Subcutaneous abdominal adipose tissue (tissue), 5 donors: ENCODE measurements around the gene ARHGAP44.
"Not testable (repeated sequence)": the region's sequence is repeated elsewhere in the genome, so short reads cannot be mapped to it uniquely, and the experiment has no call there.

Experiments
- H3K27ac ChIP-seq: one replicate; pipeline ENCODE4 v1.7.0; 2013; ENCODE audit warnings: low read depth, mild to moderate bottlenecking, inconsistent platforms, low read length, moderate library complexity
- H3K27me3 ChIP-seq, 5 donors: one replicate each; pipeline ENCODE4 v1.7.0; 2013; ENCODE audit warnings: low read length in 5 of 5, inconsistent platforms in 1 of 5; ENCODE audit not compliant: control insufficient read depth in 5 of 5, insufficient read depth in 4 of 5
- H3K36me3 ChIP-seq, 5 donors: one replicate each; pipeline ENCODE4 v1.7.0; 2013; ENCODE audit warnings: low read length in 5 of 5; ENCODE audit not compliant: control insufficient read depth in 5 of 5, insufficient read depth in 5 of 5
- H3K4me1 ChIP-seq, 5 donors: one replicate each; pipeline ENCODE4 v1.7.0; 2013; ENCODE audit warnings: low read length in 5 of 5, mild to moderate bottlenecking in 3 of 5, moderate library complexity in 1 of 5; ENCODE audit not compliant: control insufficient read depth in 5 of 5, insufficient read depth in 5 of 5
- H3K4me3 ChIP-seq, 5 donors: one replicate each; pipeline ENCODE4 v1.7.0; 2013; ENCODE audit warnings: low read length in 5 of 5, low read depth in 1 of 5
- H3K9ac ChIP-seq, 5 donors: one replicate each; pipeline ENCODE4 v1.7.0; 2013; ENCODE audit warnings: low read length in 5 of 5, mild to moderate bottlenecking in 4 of 5, moderate library complexity in 3 of 5
- H3K9me3 ChIP-seq, 5 donors: one replicate each; pipeline ENCODE4 v1.7.0; 2013; ENCODE audit warnings: low read length in 5 of 5; ENCODE audit not compliant: control insufficient read depth in 5 of 5
- donor health status: healthy.
- donor health status: healthy.
- donor health status: healthy.
- donor health status: healthy.
- donor health status: healthy.

The ARHGAP44 gene

DNA sequence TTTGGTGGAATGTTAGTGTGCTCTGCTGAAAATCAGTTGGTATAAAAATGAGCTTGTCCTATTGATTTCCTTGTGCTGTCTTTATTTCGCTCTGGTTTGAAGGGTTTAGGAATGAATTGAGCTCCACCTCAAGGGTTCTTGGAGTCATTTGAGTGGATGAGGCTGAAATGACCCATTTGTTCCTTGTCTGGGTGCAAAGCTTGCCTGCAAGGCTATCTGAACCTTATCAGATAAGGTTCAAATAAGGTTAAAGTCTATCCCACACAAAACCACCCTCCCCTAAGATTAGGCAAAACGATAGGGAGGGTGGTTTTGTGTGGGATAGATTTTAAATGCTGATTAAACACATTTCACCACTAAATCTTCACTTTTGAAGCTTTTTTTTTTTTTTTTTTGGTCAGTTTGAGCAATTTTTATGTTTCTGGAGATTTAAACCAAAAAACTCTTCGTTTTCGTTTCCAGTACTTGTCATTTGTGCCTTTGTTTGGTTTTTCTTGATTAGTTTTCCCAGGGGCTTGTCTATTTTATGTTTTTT is 62.7 kb downstream of the ARHGAP44 start:
- no peaks in the 10 kb centered on the region for H3K36me3 ChIP-seq

DNA sequence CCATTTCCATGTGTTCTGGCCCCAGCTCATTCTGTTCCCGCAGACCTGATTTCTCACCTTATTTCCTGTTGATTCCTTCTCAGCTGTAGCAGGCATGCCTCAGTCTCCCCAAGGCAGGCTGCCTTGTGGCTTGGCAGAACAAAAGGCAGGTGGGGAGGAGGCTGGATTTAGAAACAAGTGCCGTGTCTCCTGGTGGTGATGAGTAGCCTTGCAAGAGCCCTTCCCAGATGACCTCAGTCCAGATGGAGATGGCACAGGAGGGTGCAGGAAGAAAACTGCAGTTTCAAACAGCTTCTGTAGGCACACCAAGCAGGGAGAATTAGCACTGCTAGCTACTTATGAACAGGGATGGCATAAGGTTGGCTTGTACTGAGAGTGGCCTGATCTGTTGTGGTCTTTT is 64.6 kb downstream of the ARHGAP44 start:
- no peaks in the 10 kb centered on the region for H3K36me3 ChIP-seq
- no peaks in the 10 kb centered on the region for H3K4me1 ChIP-seq
- H3K4me3 ChIP-seq, result no peak overlapping the region
- no peak overlapping the region for H3K27ac ChIP-seq
- no peak overlapping the region for H3K9ac ChIP-seq
- no peaks in the 10 kb centered on the region for H3K27me3 ChIP-seq
- peaks cover 0 to 14% (median 0%) of the 10 kb centered on the region in 5 donors for H3K9me3 ChIP-seq

More for the DNA sequence above, 62.7 kb downstream of the ARHGAP44 start:
- Histone ChIP-seq H3K27ac (no peak overlapping the region), H3K4me3 (no peak overlapping the region), H3K9ac (no peak overlapping the region), H3K4me1 (no peaks in the 10 kb centered on the region), H3K9me3 (peaks cover 0 to under 1% (median 0%) of the 10 kb centered on the region in 5 donors), H3K27me3 (no peaks in the 10 kb centered on the region)

DNA sequence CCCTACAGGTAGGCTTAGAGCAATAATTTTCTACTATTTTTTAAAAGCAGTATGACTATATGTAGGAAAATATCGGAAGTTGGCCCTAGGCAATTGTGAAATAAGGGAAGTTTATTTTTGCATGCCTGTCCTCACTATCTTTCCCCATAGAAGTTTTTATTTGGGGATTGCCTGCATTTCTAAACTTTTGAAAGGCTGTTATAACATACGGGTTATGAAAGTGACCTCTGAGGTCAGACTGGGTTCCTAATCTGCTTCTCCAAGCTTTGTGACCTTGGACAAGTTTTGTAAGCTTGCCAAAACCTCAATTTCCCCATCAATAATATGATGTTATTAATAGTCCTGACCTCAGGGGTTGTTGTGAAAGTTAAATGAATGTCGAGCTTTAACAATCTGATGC is 67.1 kb downstream of the ARHGAP44 start:
- H3K27me3 ChIP-seq, result no peaks in the 10 kb centered on the region
- H3K36me3 ChIP-seq, result no peaks in the 10 kb centered on the region
- no peak overlapping the region for H3K9ac ChIP-seq
- no peak overlapping the region for H3K4me3 ChIP-seq
- H3K9me3 ChIP-seq, result peaks cover 0 to 14% (median 2%) of the 10 kb centered on the region in 5 donors
- H3K27ac ChIP-seq, result no peak overlapping the region
- no peaks in the 10 kb centered on the region for H3K4me1 ChIP-seq

- H3K9ac ChIP-seq, result no peak overlapping the region
- peaks cover 0 to 14% (median 2%) of the 10 kb centered on the region in 5 donors for H3K9me3 ChIP-seq
- H3K4me1 ChIP-seq, result no peaks in the 10 kb centered on the region
- no peaks in the 10 kb centered on the region for H3K36me3 ChIP-seq
- H3K4me3 ChIP-seq, result no peak overlapping the region
- H3K27me3 ChIP-seq, result no peaks in the 10 kb centered on the region
- H3K27ac ChIP-seq, result no peak overlapping the region
Observed at GRCh38 chr17:12857592-12857991, 68.3 kb downstream of the ARHGAP44 start.

DNA sequence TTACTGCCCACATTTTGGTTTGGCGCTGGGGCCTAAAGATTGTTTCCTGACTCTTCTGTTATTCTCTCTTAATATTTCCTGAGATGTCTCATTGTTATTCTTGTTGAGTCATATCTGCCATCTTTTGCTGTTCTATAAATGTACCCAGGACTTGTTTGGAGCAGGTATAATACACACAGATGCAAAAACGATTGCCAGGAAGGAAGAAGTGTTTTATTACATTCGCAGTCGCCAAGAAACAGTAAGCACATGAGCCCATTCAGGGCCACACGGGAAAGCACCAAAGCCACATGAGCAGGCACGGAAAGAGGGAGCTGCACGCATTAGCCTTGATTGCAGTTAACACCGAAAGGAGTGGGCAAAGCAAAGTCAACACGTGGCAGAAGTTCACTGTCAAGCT is 70.2 kb downstream of the ARHGAP44 start:
- H3K27ac ChIP-seq, result no peak overlapping the region
- no peaks in the 10 kb centered on the region for H3K27me3 ChIP-seq
- H3K9ac ChIP-seq, result no peak overlapping the region
- H3K4me3 ChIP-seq, result no peak overlapping the region
- no peaks in the 10 kb centered on the region for H3K36me3 ChIP-seq
- peaks cover 0 to 14% (median 2%) of the 10 kb centered on the region in 5 donors for H3K9me3 ChIP-seq
- no peaks in the 10 kb centered on the region for H3K4me1 ChIP-seq

DNA sequence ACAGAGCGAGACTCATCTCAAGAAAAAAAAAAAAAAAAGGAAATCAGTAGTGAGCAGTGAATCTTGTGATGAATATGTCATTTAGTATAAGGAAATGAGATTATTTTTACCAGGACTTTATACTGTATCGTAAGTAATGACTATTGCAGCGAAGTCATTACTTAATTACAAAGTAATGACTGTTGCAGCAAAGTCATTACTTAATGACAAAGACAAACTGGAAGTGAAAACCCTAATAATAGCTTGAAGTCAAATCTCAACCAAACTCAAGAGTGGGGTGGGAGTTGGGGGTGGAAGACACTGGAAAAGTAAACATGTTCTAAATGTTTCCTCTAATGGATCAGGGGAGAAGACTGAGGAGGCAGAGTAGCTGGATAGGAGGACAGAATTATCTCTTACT is 76.5 kb downstream of the ARHGAP44 start:
- Histone ChIP-seq H3K4me3 (no peak overlapping the region), H3K27ac (no peak overlapping the region), H3K9ac (no peak overlapping the region), H3K4me1 (no peaks in the 10 kb centered on the region), H3K27me3 (no peaks in the 10 kb centered on the region), H3K9me3 (peaks cover 0 to 2% (median 0%) of the 10 kb centered on the region in 5 donors), H3K36me3 (no peaks in the 10 kb centered on the region)

DNA sequence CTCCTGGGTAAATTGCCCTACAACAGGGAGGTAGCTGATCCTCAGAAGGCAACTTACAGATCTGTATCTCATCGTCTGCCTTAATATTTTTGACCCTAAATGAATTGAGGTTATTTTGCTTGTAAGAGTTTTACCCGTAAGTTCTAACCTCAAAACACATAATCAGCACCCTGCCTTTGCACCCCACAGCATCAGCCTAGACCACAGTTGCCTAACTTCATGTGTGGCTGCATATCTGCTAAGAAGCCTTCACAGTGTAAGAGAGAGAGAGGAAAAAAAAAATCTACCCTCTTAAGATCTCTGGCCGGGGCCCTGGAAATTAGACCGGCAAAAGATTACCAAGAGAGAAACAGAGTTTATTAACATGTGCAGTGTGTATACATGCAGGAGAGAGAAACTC is 76.9 kb downstream of the ARHGAP44 start:
- H3K27ac ChIP-seq, result no peak overlapping the region
- H3K9ac ChIP-seq, result no peak overlapping the region
- H3K9me3 ChIP-seq, result peaks cover 0 to 2% (median 0%) of the 10 kb centered on the region in 5 donors
- H3K4me3 ChIP-seq, result no peak overlapping the region
- no peaks in the 10 kb centered on the region for H3K4me1 ChIP-seq
- no peaks in the 10 kb centered on the region for H3K36me3 ChIP-seq
- no peaks in the 10 kb centered on the region for H3K27me3 ChIP-seq

GRCh38 chr17:12867726-12868125 is 78.4 kb downstream of the ARHGAP44 start:
- Histone ChIP-seq H3K27ac (no peak overlapping the region), H3K9me3 (peaks cover 0 to 9% (median 4%) of the 10 kb centered on the region in 5 donors), H3K4me1 (no peaks in the 10 kb centered on the region), H3K9ac (no peak overlapping the region), H3K27me3 (no peaks in the 10 kb centered on the region), H3K4me3 (no peak overlapping the region), H3K36me3 (no peaks in the 10 kb centered on the region)

DNA sequence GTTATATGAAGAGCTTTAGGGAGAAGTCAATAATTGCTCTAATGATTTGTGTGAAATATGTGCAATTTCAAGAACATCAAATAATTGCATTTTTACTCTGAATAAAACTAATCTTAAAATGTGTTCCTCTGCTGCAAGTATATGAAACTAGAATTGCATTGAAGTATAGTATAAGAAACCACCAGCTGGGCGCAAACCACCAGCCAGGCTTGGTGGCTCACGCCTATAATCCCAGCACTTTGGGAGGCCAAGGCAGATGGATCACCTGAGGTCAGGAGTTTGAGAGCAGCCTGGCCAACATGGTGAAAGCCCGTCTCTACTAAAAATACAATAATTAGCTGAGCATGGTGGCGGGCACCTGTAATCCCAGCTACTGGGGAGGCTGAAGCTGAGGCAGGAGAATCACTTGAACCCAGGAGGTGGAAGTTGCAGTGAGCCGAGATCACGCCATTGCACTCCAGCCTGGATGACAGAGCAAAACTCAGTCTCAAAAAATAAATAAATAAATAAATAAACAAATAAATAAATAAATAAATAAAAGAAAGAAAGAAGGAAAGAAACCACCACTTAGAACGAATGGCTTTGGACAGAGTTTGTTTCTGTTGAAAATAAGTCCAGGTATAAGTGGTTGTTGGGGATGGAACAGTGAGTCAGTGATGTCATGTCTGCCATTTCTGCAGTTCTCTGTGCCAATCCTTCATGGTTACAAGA is 84.3 kb downstream of the ARHGAP44 start:
- H3K27ac ChIP-seq, H3K9ac ChIP-seq, H3K4me3 ChIP-seq, H3K36me3 ChIP-seq, H3K4me1 ChIP-seq, H3K27me3 ChIP-seq: not testable (repeated sequence)
- H3K9me3 ChIP-seq, result peaks cover 0 to 16% (median 4%) of the 10 kb centered on the region in 5 donors

DNA sequence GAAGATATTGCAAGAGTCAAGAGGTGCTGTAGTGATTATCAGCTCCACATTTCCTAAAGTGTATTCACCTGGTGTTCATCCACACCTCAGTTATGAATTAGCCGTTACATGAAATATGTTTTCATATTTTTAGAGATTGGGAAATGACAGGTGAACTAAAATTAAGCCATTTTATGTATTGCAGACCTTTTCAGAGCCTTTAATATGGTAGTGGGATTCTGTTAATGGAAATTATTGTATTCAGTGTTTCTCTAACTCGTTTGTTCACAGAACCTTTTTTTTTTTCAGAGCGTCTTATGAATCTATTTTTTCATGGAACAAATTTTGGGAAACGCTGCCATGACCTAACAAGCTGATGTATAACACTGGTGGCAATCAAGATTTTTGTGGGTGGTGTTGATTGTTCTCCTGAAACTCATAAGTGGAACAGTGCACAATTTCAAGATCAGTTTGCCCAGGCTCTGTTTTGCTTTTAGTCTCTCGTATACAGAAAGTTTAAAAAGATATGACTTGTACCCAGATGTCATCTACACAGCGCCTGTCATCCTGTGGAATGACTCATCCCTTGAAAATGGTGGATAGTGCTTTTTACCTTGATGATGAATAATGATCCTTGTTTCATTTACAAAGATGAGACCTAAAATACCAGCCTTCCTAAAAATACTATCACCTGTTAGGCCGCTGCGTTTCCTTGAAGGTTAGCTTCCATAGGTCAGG is 88.8 kb downstream of the ARHGAP44 start:
- Histone ChIP-seq H3K4me3 (no peak overlapping the region), H3K27ac (no peak overlapping the region), H3K4me1 (no peaks in the 10 kb centered on the region), H3K9me3 (peaks cover 0 to 7% (median 0%) of the 10 kb centered on the region in 5 donors), H3K36me3 (no peaks in the 10 kb centered on the region), H3K27me3 (no peaks in the 10 kb centered on the region), H3K9ac (no peak overlapping the region)
